GM18858 (cell line): ENCODE results near the gene MLLT10.
"Not testable (repeated sequence)": the region's sequence is repeated elsewhere in the genome, so short reads cannot be mapped to it uniquely, and the experiment has no call there.

Experiments used
- ATAC-seq: cut with Tn5 transposase; IDR thresholded peaks from one replicate; pipeline ENCODE4 v1.9.1; 2021; ENCODE audit not compliant: unreplicated experiment

The MLLT10 gene

GRCh38 chr10:21692916-21693315 is 158.9 kb downstream of the MLLT10 start:
- no peak for ATAC-seq

DNA sequence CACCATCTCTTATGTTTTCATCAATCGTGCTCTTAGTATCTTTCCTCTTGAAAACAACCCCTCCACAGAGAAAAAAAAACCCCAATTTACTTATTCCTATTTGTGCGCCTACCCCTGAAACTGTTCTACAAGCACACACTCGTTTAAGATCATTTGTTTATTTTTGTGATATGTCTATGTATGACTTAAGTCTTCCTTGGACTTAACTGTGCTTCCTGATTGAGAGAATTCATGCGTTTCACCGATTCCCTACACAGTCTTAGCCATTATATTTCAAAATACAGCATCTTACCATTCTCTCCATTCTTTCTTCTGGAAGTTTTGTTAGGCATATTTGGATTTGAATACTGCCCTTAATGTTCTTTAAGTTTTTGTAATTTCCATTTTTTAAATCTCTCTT is 159.4 kb downstream of the MLLT10 start:
- no peak for ATAC-seq

GRCh38 chr10:21694631-21695030 is 160.6 kb downstream of the MLLT10 start:
- ATAC-seq, result no peak

DNA sequence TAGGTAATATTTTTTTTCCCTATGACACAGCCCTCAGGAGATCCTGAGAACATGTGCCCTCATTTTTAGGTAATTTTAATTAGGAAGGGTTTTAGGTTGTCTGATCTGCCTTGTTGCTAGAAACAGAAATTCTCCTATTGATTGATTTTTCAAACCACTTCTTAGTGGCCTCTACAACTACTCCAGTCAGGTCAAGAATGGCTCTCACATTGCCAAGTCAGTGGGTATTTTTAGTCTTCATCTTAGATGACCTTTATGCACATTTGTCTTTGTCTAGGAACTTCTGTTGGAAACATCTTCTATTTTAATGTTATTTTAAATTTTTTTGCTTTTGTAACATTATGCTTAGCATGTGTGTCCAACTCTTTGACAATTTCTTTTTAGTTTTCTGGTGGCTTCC is 162.3 kb downstream of the MLLT10 start:
- no peak for ATAC-seq

- no peak for ATAC-seq
Measured at GRCh38 chr10:21699575-21699974, 165.5 kb downstream of the MLLT10 start.

DNA sequence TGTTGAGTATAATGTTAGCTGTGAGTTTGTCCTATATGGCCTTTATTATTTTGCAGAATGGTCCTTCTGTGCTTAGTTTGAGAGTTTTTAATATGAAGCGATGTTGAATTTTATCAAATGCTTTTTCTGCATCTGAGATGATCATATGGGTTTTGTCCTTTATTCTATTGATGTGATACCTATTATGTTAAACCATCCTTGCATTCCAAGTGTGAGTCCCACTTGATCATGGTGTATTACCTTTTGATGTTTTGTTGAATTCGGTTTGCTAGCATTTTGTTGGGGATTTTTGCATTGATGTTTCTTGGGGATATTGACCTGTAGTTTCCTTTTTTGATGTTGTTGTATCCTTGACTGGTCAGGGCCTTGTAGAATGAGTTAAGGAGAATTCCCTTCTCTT is 166.4 kb downstream of the MLLT10 start:
- ATAC-seq, result no peak

DNA sequence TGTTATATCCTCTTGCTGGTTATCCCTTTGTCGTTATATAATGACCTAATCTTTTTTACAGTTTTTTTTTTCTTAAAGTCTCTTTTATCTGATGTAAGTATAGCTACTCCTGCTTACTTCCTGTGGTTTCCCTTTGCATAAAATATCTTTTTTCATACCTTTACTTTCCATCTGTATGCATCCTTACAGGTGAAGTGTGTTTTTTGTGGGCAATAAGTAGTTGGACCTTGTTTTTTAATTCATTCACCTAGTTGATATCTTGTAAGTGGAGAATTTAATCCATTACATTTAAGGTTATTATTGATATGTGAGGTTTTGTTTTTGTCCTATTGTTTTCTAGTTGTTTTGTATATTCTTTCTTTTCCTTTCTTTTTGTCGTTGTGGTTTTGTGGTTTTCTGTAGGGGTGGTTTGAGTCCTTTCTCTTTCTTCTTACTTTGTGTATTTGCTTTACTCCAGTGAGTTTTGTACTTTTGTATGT is 168.6 kb downstream of the MLLT10 start:
- peak; percentile 69 for ATAC-seq

- no peak for ATAC-seq
Measured at GRCh38 chr10:21705142-21705827, 171.3 kb downstream of the MLLT10 start.

DNA sequence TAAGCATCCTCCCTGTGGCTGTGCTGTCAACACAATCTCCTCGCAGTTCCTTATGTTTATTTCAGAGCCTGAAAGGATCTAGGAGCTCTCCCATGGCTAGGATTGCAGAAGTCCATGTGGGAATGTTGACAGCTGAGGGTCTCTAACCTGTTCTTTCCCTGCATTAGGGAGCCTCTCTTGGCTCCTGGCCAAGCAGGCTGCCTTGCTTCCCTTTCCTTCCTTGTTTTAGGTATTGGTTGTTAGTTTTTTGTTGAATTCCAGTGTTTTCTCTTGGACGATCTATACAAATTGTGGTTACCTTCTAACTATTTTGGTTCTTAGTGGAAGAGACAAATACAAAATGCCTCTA is 171.8 kb downstream of the MLLT10 start:
- no peak for ATAC-seq

- ATAC-seq, result no peak
Measured at GRCh38 chr10:21707498-21707897, 173.5 kb downstream of the MLLT10 start.

GRCh38 chr10:21712975-21713374 is 178.9 kb downstream of the MLLT10 start:
- no peak for ATAC-seq

- ATAC-seq, result no peak
Measured at GRCh38 chr10:21715531-21716195, 181.6 kb downstream of the MLLT10 start.

DNA sequence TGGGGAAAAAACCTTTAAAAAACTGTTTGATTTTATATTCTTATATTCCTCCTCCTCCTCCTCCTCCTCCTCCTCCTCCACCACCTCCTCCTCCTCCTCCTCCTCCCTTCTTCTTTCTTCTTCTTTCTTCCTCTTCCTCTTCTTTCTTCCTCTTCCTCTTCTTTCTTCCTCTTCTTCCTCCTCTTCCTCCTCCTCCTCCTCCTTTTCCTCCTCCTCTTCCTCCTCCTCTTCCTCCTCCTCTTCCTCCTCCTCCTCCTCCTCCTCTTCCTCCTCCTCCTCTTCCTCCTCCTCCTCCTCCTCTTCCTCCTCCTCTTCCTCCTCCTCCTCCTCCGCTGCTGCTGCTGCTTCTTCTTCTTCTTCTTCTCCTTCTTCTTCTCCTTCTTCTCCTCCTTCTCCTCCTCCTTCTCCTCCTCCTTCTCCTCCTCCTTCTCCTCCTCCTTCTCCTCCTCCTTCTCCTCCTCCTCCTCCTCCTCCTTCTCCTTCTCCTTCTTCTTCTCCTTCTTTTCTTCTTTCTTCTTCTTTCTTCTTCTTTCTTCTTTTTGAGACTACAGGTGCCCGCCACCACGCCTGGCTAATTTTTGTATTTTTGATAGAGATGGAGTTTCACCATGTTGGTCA is 183.5 kb downstream of the MLLT10 start:
- not testable (repeated sequence) for ATAC-seq

DNA sequence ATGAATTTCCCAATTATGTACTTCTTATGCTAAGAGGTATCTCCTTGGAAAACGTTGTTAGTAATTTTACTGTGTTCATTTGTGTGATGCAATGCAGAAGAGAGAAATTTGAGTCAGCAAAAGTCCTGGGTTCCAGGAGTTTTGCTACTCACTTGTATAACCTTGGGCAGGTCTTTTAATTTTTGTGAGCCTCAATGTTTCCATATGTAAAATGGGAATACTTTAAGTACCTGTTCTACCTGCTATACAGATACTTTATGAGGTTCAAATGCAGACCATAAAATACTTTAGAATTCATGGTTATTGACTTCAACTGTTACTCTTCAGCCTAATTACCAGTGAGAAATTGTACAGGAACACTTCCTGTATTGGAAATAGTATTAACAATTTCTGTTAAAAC is 185.5 kb downstream of the MLLT10 start:
- ATAC-seq, result no peak

DNA sequence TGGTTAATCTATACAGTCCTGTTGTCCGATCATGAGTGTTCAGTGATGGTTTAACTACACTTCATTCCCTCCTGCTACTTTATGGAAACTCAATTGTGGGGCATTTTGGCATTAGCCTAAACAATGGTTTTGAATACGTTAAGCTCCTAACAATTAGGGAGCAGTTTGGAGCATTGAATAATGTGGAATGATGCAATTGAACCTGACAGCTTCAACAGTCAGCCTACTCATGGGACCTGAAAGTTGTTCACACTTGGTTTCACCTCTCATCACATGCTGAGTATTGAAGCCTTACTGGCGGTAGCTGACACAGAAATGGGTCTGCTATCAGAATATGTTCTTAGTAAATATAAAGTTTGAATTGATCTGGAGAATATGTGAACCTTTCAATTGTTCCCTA is 186.1 kb downstream of the MLLT10 start:
- ATAC-seq, result no peak

DNA sequence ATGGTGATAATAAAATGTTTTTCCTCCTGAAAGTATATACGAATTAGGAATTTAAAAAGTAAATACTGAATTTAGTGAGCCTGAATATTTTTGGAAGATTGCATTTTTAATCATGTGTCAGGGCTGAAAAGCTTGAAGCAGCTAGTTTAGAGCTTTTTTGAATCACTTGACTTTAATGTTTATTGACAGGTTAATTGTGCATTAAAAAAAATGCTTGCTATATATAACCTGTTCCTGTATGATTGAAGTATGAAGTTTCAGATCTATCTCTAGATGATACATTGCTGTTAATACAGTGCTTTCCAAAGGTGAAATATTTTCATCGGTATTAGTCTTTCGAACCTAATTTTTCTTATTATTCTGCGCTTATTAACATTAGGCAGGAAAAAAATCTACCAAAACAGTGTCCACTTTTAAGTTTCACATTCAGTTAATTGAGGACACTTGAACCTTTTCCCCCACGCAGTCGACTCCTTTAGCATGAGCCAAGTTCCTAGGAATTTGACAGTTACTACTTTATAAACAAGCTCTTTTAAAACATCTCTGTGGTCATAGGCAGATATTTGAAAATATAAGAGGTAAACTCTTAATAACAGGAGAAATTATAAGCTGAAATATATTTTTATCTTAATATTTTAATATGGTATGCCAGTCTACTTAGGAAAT is 187.1 kb downstream of the MLLT10 start:
- ATAC-seq, result no peak

DNA sequence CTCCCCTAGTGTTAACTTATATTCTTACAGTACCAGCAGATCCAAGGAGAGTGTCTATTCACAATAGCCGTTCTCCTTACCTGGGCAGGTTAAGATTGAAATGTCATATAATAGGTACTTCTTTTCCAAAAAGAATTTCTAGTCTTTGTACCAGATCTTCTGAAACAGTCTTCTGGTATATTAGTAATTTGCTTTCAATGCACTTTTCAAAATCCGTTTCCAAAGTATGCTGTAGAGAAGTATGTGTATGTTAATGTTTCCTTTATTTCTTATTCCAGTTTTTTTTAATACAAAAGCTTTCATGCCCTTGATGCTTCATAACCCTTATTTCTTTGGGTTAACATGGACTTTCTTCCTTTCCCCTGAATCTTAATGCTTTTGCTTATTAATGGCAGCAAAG is 188.2 kb downstream of the MLLT10 start:
- ATAC-seq, result no peak

DNA sequence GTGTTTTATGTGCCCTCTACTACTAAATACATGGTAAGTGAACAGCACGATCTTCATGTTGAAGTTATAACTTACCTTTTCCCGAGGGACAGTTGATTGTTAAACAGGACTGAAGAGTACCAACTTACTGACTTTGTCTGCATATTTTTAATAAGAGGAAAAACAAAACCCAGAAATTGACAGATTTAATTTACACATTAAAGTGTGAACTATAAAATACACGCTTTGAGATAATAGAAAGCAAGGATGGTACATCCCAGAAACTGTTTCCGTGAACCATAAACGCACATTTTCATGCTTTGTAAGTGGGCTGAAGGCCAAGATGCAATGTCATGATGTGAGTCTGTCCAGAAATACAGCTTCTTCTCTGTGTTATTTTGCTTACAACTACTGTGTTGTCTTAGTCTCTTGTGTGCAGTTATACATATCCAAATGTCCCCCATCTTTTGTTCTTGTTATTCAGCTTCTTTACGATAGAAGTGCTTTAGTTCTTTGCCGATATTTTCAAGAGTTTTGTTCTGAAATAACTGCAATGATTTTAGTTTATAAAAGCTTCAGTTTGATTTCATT is 190.1 kb downstream of the MLLT10 start:
- no peak for ATAC-seq

DNA sequence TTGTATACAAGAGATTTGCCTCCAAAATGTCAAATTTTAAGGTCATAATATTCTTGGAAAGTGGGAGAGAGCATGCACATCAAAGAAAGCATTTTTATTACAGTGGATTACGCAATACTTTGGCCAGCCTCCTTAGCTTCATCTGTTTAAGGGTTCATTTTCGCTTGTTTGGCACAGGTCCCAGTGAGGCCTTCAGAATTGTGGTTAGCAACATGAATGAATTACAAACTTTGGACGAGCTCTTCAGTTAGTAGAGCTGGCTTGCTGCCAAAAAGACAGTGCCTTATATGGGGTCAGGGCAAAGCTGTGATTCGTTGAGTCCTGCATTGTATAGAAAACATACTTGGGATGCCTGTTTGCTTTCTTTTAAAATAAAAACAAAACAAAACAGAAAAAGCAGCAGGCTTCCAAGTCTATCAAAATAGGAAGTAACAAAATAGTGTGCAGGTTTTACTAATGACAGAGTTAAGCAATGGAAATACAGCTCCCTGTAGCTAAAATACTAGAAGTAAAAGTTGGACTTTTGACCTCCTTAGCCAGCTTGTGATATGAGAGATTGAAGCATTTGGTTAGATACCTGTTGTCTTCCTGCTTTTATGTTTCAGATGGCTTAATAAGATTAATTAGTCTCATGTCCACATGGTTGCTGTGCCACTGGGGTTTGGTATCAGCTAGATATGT is 190.8 kb downstream of the MLLT10 start:
- peak; percentile 78 for ATAC-seq

GRCh38 chr10:21726601-21727225 is 192.7 kb downstream of the MLLT10 start:
- no peak for ATAC-seq
